Tibial nerve (tissue), 4 donors: ENCODE measurements around the gene CAMKMT. TPM values are rescaled to one million over a fixed set of nuclear protein-coding genes. Genes with fewer than 3 reads are reported as not detected.

Source experiments
- DNase-seq, 2 donors: peaks; one replicate each; pipeline ENCODE4 v3.0.0-alpha.2; 2019; ENCODE audit warnings: low spot score in 2 of 2
- H3K27ac ChIP-seq, 4 donors: fragments of 200-600 bp; sonication (generic) in 3 of 4; one replicate each; pipeline ENCODE4 v1.5.1; 2017 to 2019; ENCODE audit warnings: mild to moderate bottlenecking in 1 of 4
- H3K27me3 ChIP-seq, 2 donors: fragments of 200-600 bp; sonication (generic) in 1 of 2; one replicate each; pipeline versions ENCODE4 v1.5.1 to v1.6.0; 2017 to 2019
- H3K36me3 ChIP-seq, 3 donors: fragments of 200-600 bp; sonication (generic); one replicate each; pipeline ENCODE4 v1.5.1; 2018 to 2019
- H3K4me1 ChIP-seq, 4 donors: fragments of 200-600 bp; sonication (generic) in 3 of 4; one replicate each; pipeline ENCODE4 v1.5.1; 2017 to 2019
- H3K4me3 ChIP-seq, 4 donors: fragments of 200-600 bp; sonication (generic) in 3 of 4; one replicate each; pipeline ENCODE4 v1.5.1; 2017 to 2019; ENCODE audit warnings: mild to moderate bottlenecking in 1 of 4, moderate library complexity in 1 of 4
- H3K9me3 ChIP-seq, 4 donors: fragments of 200-600 bp; sonication (generic) in 3 of 4; one replicate each; pipeline ENCODE4 v1.5.1; 2017 to 2019
- CTCF ChIP-seq, 5 experiments: fragments of 200-600 bp in 3 of 5; fragments of 450-650 bp in 2 of 5; sonication (generic) in 3 of 5; IDR thresholded peaks; one replicate each; pipeline ENCODE4 v1.5.1; 2016 to 2019; ENCODE audit warnings: antibody characterized with exemption in 5 of 5, mild to moderate bottlenecking in 3 of 5, moderate library complexity in 2 of 5
- EP300 ChIP-seq, 2 donors: sonication (generic); formaldehyde crosslinking; IDR thresholded peaks; one replicate each; pipeline ENCODE4 v1.6.1; 2017; ENCODE audit warnings: antibody characterized with exemption in 2 of 2, mild to moderate bottlenecking in 1 of 2
- POLR2A ChIP-seq, 2 donors: fragments of 450-650 bp; IDR thresholded peaks; one replicate each; pipeline ENCODE4 v1.6.1; 2017; ENCODE audit warnings: antibody characterized with exemption in 2 of 2, mild to moderate bottlenecking in 2 of 2, moderate library complexity in 2 of 2
- WGBS, 2 donors: methylation state at CpG; one replicate each; pipeline ENCODE4 v1.1.5; 2018; 5-methylcytosine and 5-hydroxymethylcytosine counted together
- total RNA-seq, 4 donors: library from RNA; depleted of rRNA; stranded (reverse); fragments of >200 nt; gene quantifications; one replicate each; pipeline ENCODE4 v1.1.0, GENCODE V29; 2016

Gene CAMKMT
- total RNA-seq, 4 donors from 2014 or later, result 8.4 to 14.1 (median 9.7) TPM

- H3K9me3 ChIP-seq, result no peaks in the 10 kb centered on the region
- no peak overlapping the region for H3K27ac ChIP-seq
- H3K27me3 ChIP-seq, result no peaks in the 10 kb centered on the region
- H3K4me1 ChIP-seq, result no peaks in the 10 kb centered on the region
- H3K4me3 ChIP-seq, result no peak overlapping the region
- H3K36me3 ChIP-seq, result no peaks in the 10 kb centered on the region
- TF ChIP-seq POLR2A (IDR thresholded peaks at IDR 0.05) (no peak), EP300 (IDR thresholded peaks at IDR 0.05) (no peak), CTCF (IDR thresholded peaks at IDR 0.05) (no peak)
- WGBS, 2 donors, result 55 to 69% methylated on average over 1 of the region's 1 CpG
- no peak for DNase-seq
Observed at GRCh38 chr2:44650796-44651195, 289.0 kb downstream of the CAMKMT start.

- Histone ChIP-seq H3K27me3 (no peaks in the 10 kb centered on the region), H3K4me3 (no peak overlapping the region), H3K9me3 (no peaks in the 10 kb centered on the region), H3K36me3 (no peaks in the 10 kb centered on the region), H3K27ac (no peak overlapping the region), H3K4me1 (no peaks in the 10 kb centered on the region)
- DNase-seq, result no peak
- 88 to 96% methylated on average over 1 of the region's 1 CpG for WGBS, 2 donors
- no peak for TF ChIP-seq CTCF (IDR thresholded peaks at IDR 0.05)
- TF ChIP-seq POLR2A (IDR thresholded peaks at IDR 0.05), result no peak
- no peak for TF ChIP-seq EP300 (IDR thresholded peaks at IDR 0.05)
Observed at GRCh38 chr2:44651974-44652373, 290.2 kb downstream of the CAMKMT start.

GRCh38 chr2:44652701-44653100 lies 291.0 kb downstream of the CAMKMT start:
- Histone ChIP-seq H3K36me3 (no peaks in the 10 kb centered on the region), H3K4me3 (no peak overlapping the region), H3K27me3 (no peaks in the 10 kb centered on the region), H3K4me1 (no peaks in the 10 kb centered on the region), H3K9me3 (no peaks in the 10 kb centered on the region), H3K27ac (no peak overlapping the region)
- DNase-seq, result no peak
- 85 to 90% methylated on average over 4 of the region's 4 CpGs for WGBS, 2 donors
- TF ChIP-seq EP300 (IDR thresholded peaks at IDR 0.05) (no peak), CTCF (IDR thresholded peaks at IDR 0.05) (no peak), POLR2A (IDR thresholded peaks at IDR 0.05) (no peak)

GRCh38 chr2:44655401-44655864 lies 293.7 kb downstream of the CAMKMT start:
- Histone ChIP-seq H3K9me3 (no peaks in the 10 kb centered on the region), H3K36me3 (no peaks in the 10 kb centered on the region), H3K4me1 (no peaks in the 10 kb centered on the region), H3K27ac (no peak overlapping the region), H3K27me3 (no peaks in the 10 kb centered on the region), H3K4me3 (no peak overlapping the region)
- WGBS, 2 donors, result 82 to 86% methylated on average over 5 of the region's 5 CpGs
- TF ChIP-seq CTCF (IDR thresholded peaks at IDR 0.05), result no peak
- no peak for TF ChIP-seq EP300 (IDR thresholded peaks at IDR 0.05)
- no peak for TF ChIP-seq POLR2A (IDR thresholded peaks at IDR 0.05)
- no peak for DNase-seq

- 78 to 86% methylated on average over 2 of the region's 2 CpGs for WGBS, 2 donors
Observed at GRCh38 chr2:44656460-44656859, 294.7 kb downstream of the CAMKMT start.

More at GRCh38 chr2:44656460-44656859, 294.7 kb downstream of the CAMKMT start:
- H3K36me3 ChIP-seq, result no peaks in the 10 kb centered on the region
- H3K4me1 ChIP-seq, result no peaks in the 10 kb centered on the region
- no peak for DNase-seq
- H3K27me3 ChIP-seq, result no peaks in the 10 kb centered on the region
- TF ChIP-seq CTCF (IDR thresholded peaks at IDR 0.05), result no peak
- TF ChIP-seq EP300 (IDR thresholded peaks at IDR 0.05), result no peak
- TF ChIP-seq POLR2A (IDR thresholded peaks at IDR 0.05), result no peak
- no peaks in the 10 kb centered on the region for H3K9me3 ChIP-seq
- no peak overlapping the region for H3K27ac ChIP-seq
- H3K4me3 ChIP-seq, result no peak overlapping the region
